HL-60 (cell line): ENCODE measurements around the gene MAN1C1.
"Not testable (repeated sequence)": the region's sequence is repeated elsewhere in the genome, so short reads cannot be mapped to it uniquely, and the experiment has no call there.

ENCODE experiments used
- DNase-seq, 2 experiments: peaks; one replicate each; pipeline ENCODE4 v3.0.0-alpha.2; 2010 to 2020; ENCODE audit warnings: low read depth in 1 of 2, low spot score in 1 of 2
- H3K27ac ChIP-seq: fragments of 250-450 bp; sonication (Bioruptor Pico); replicated peaks from 2 replicates; pipeline ENCODE4 v1.5.1; 2020; ENCODE audit warnings: mild to moderate bottlenecking, moderate library complexity
- H3K27me3 ChIP-seq: fragments of 250-450 bp; sonication (Bioruptor Pico); 2 replicates; pipeline ENCODE4 v1.5.1; 2021; ENCODE audit warnings: mild to moderate bottlenecking, moderate library complexity; ENCODE audit not compliant: insufficient read depth, poor library complexity, severe bottlenecking
- H3K4me3 ChIP-seq: replicated peaks from 2 replicates; pipeline ENCODE4 v1.5.1; 2011; ENCODE audit warnings: mild to moderate bottlenecking, control low read depth, low read length; ENCODE audit not compliant: insufficient read depth
- GABPA ChIP-seq: IDR thresholded peaks from 2 replicates; pipeline ENCODE4 v1.6.1; 2012; ENCODE audit warnings: low read depth
- POLR2AphosphoS5 ChIP-seq: IDR thresholded peaks from 2 replicates; pipeline ENCODE4 v1.6.1; 2012; ENCODE audit warnings: low read depth
- SPI1 ChIP-seq: IDR thresholded peaks from 2 replicates; pipeline ENCODE4 v1.6.1; 2012; ENCODE audit warnings: low read depth, mild to moderate bottlenecking, borderline replicate concordance
- TF ChIP-seq, protein P1 (sequence below): IDR thresholded peaks from one replicate; pipeline ENCODE4 v1.5.1; 2011; ENCODE audit warnings: low read length, control low read depth, inconsistent platforms; ENCODE audit not compliant: insufficient read depth
- TF ChIP-seq, protein P2 (sequence below): IDR thresholded peaks from 2 replicates; pipeline ENCODE4 v1.6.1; 2012; ENCODE audit warnings: low read depth; ENCODE audit not compliant: insufficient replicate concordance

MAN1C1 gene

GRCh38 chr1:25733271-25733670 is 116.7 kb downstream of the MAN1C1 start:
- TF ChIP-seq, protein P1, sequence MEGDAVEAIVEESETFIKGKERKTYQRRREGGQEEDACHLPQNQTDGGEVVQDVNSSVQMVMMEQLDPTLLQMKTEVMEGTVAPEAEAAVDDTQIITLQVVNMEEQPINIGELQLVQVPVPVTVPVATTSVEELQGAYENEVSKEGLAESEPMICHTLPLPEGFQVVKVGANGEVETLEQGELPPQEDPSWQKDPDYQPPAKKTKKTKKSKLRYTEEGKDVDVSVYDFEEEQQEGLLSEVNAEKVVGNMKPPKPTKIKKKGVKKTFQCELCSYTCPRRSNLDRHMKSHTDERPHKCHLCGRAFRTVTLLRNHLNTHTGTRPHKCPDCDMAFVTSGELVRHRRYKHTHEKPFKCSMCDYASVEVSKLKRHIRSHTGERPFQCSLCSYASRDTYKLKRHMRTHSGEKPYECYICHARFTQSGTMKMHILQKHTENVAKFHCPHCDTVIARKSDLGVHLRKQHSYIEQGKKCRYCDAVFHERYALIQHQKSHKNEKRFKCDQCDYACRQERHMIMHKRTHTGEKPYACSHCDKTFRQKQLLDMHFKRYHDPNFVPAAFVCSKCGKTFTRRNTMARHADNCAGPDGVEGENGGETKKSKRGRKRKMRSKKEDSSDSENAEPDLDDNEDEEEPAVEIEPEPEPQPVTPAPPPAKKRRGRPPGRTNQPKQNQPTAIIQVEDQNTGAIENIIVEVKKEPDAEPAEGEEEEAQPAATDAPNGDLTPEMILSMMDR, result no peak
- TF ChIP-seq, protein P2, sequence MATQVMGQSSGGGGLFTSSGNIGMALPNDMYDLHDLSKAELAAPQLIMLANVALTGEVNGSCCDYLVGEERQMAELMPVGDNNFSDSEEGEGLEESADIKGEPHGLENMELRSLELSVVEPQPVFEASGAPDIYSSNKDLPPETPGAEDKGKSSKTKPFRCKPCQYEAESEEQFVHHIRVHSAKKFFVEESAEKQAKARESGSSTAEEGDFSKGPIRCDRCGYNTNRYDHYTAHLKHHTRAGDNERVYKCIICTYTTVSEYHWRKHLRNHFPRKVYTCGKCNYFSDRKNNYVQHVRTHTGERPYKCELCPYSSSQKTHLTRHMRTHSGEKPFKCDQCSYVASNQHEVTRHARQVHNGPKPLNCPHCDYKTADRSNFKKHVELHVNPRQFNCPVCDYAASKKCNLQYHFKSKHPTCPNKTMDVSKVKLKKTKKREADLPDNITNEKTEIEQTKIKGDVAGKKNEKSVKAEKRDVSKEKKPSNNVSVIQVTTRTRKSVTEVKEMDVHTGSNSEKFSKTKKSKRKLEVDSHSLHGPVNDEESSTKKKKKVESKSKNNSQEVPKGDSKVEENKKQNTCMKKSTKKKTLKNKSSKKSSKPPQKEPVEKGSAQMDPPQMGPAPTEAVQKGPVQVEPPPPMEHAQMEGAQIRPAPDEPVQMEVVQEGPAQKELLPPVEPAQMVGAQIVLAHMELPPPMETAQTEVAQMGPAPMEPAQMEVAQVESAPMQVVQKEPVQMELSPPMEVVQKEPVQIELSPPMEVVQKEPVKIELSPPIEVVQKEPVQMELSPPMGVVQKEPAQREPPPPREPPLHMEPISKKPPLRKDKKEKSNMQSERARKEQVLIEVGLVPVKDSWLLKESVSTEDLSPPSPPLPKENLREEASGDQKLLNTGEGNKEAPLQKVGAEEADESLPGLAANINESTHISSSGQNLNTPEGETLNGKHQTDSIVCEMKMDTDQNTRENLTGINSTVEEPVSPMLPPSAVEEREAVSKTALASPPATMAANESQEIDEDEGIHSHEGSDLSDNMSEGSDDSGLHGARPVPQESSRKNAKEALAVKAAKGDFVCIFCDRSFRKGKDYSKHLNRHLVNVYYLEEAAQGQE, result no peak
- TF ChIP-seq GABPA (no peak), POLR2AphosphoS5 (no peak), SPI1 (no peak)
- no peak for DNase-seq
- Histone ChIP-seq H3K27me3 (peaks cover 4% of the 10 kb centered on the region), H3K4me3 (no peak overlapping the region), H3K27ac (no peak overlapping the region)

DNA sequence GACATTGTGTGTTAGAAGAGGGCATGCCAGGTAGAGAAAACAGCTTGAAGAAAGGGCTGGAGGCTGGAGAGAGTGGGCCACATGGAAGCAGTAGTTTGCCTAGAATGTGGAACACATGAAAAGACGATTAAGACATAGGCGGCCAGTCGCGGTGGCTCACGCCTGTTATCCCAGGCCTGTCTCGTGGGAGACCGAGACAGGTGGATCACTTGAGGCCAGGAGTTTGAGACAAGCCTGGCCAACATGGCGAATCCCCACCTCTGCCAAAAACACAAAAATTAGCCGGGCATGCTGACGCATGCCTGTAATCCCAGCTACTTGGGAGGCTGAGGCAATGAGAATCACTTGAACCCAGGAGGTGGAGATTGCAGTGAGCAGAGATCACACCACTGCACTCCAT is 118.4 kb downstream of the MAN1C1 start:
- not testable (repeated sequence) for H3K27me3 ChIP-seq, H3K27ac ChIP-seq, H3K4me3 ChIP-seq, DNase-seq

DNA sequence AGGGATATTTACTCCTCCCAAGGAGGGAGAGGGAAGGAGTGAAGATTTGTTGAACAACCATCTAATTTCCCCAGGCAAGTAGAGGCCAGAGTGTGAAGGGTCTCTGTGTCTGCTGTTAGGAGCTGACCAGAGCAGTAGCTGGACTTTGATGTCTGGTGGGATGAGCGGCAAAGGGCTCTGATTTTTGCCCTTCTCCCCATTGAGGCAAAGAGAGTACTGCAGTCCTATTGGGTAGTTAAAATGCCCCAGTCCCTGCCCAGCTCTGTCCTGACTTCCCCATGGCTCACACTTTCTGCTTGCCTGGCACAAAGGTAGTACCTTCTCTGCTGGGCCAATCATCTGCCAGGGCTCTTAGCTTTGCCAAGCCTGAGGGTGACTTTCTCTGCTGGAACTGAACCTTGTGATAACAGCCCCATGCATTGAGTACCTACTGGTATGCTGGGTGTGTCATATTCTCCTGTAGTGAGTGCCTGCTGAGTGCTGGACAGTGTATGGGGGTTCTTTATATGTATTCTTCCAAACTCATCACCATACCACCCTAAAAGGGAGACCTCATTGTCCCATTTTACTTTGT is 119.5 kb downstream of the MAN1C1 start:
- Histone ChIP-seq H3K27me3 (peaks cover 2% of the 10 kb centered on the region), H3K27ac (no peak overlapping the region), H3K4me3 (no peak overlapping the region)
- no peak for DNase-seq
- TF ChIP-seq SPI1 (no peak), GABPA (no peak), POLR2AphosphoS5 (no peak)
- TF ChIP-seq, protein P1, result no peak
- TF ChIP-seq, protein P2, result no peak

- Histone ChIP-seq H3K4me3 (no peak overlapping the region), H3K27me3 (peaks cover 2% of the 10 kb centered on the region), H3K27ac (no peak overlapping the region)
- TF ChIP-seq SPI1, result no peak
- TF ChIP-seq, protein P1, result no peak
- TF ChIP-seq GABPA, result no peak
- DNase-seq, result no peak
Measured at GRCh38 chr1:25737130-25737529, 120.5 kb downstream of the MAN1C1 start.
